ENCODE data around the gene IL17REL. TPM values are rescaled to one million over a fixed set of nuclear protein-coding genes. Genes with fewer than 3 reads are reported as not detected.
A peak's percentile ranks its signal among the peaks of the same experiment; 100 is the strongest.

Gene IL17REL
- total RNA-seq, 1 donor from 2014 or later: 0.17 TPM

- H3K4me1 Mint-ChIP-seq (ENCODE audit: low read depth): peaks cover 10% of the 10 kb centered on the region
- H3K36me3 Mint-ChIP-seq (ENCODE audit: low read depth): peaks cover 1% of the 10 kb centered on the region
- no peaks in the 10 kb centered on the region for H3K27me3 Mint-ChIP-seq (ENCODE audit: low read depth)
- H3K4me3 Mint-ChIP-seq (ENCODE audit: unreplicated experiment): no peak overlapping the region
- no peak for TF ChIP-seq CTCF (IDR thresholded peaks at IDR 0.05)
- DNase-seq (ENCODE audit: low spot score): peak; percentile 82
- no peak overlapping the region for H3K27ac Mint-ChIP-seq (ENCODE audit: unreplicated experiment)
- no peaks in the 10 kb centered on the region for H3K9me3 Mint-ChIP-seq (ENCODE audit: low read depth)
These were observed 48.2 kb downstream of the IL17REL start for GRCh38 chr22:49964136-49965090.

- Mint-ChIP-seq H3K4me3 (ENCODE audit: unreplicated experiment) (peak overlapping the region; percentile 58), H3K27ac (ENCODE audit: unreplicated experiment) (no peak overlapping the region), H3K9me3 (ENCODE audit: low read depth) (no peaks in the 10 kb centered on the region), H3K27me3 (ENCODE audit: low read depth) (no peaks in the 10 kb centered on the region), H3K36me3 (ENCODE audit: low read depth) (peaks cover 1% of the 10 kb centered on the region), H3K4me1 (ENCODE audit: low read depth) (peaks cover 10% of the 10 kb centered on the region)
- DNase-seq (ENCODE audit: low spot score): no peak
- TF ChIP-seq CTCF (IDR thresholded peaks at IDR 0.05): no peak
These were observed 48.9 kb downstream of the IL17REL start for GRCh38 chr22:49963647-49964026.

- Mint-ChIP-seq H3K36me3 (ENCODE audit: low read depth) (peaks cover 1% of the 10 kb centered on the region), H3K4me3 (ENCODE audit: unreplicated experiment) (peak overlapping the region; percentile 70), H3K4me1 (ENCODE audit: low read depth) (peaks cover 10% of the 10 kb centered on the region), H3K27me3 (ENCODE audit: low read depth) (no peaks in the 10 kb centered on the region), H3K27ac (ENCODE audit: unreplicated experiment) (peak overlapping the region; percentile 73), H3K9me3 (ENCODE audit: low read depth) (no peaks in the 10 kb centered on the region)
- peak; percentile 25 for TF ChIP-seq CTCF (IDR thresholded peaks at IDR 0.05)
- peak; percentile 93 for DNase-seq (ENCODE audit: low spot score)
These were observed 49.6 kb downstream of the IL17REL start for GRCh38 chr22:49962751-49963646.

- TF ChIP-seq CTCF (IDR thresholded peaks at IDR 0.05): no peak
- no peaks in the 10 kb centered on the region for H3K9me3 Mint-ChIP-seq (ENCODE audit: low read depth)
- no peaks in the 10 kb centered on the region for H3K27me3 Mint-ChIP-seq (ENCODE audit: low read depth)
- peaks cover 1% of the 10 kb centered on the region for H3K36me3 Mint-ChIP-seq (ENCODE audit: low read depth)
- H3K4me1 Mint-ChIP-seq (ENCODE audit: low read depth): peaks cover 8% of the 10 kb centered on the region
- H3K27ac Mint-ChIP-seq (ENCODE audit: unreplicated experiment): peak overlapping the region; percentile 86
- DNase-seq (ENCODE audit: low spot score): peak; percentile 68
- peak overlapping the region; percentile 84 for H3K4me3 Mint-ChIP-seq (ENCODE audit: unreplicated experiment)
These were observed 50.4 kb downstream of the IL17REL start for GRCh38 chr22:49962012-49962750.
